Measurements from ENCODE around the gene RGS12. TPM values are rescaled to one million over a fixed set of nuclear protein-coding genes. Genes with fewer than 3 reads are reported as not detected.

The RGS12 gene
- total and polyA plus RNA-seq, 2 of the 8 experiments (the other 6 are each of a cell fraction or from before 2014, with no cell fraction given) = 6.0 to 16.4 TPM

DNA sequence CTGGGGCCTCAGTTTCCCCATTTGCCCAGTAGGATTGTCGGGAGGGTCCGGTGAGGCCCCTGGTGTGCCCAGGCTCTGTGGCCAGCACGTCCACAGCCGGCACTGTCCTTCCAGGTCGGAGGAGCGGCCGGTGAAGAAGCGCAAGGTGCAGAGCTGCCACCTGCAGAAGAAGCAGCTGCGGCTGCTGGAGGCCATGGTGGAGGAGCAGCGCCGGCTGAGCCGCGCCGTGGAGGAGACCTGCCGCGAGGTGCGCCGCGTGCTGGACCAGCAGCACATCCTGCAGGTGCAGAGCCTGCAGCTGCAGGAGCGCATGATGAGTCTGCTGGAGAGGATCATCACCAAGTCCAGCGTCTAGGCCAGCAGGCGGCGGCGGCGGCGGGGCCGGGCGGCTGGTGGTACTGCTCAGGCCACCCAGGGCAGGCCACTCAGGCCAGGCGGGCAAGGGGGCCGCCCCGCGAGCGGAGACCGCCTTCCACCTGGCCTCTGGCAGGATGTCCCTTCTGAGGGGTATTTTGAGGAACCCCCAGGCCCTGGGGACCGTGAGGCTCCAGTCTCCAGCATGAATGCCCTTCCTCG lies 37.1 kb upstream of the RGS12 start:
- ChIA-PET POLR2A (ENCODE audit: partially characterized antibody) (no interaction called here), CTCF (ENCODE audit: partially characterized antibody) (interaction anchor here (0.9 to 2.6 kb wide), 3 partner anchors 15 to 225 kb away, joined by 3 to 11 read pairs (median 3); no protein-coding TSS in a partner anchor)
- Histone ChIP-seq H2BK120ac (replicated peaks; ENCODE audit: low read depth, low read length) (no peak overlapping the region), H3K79me1 (ENCODE audit: low read depth, low read length) (no peaks in the 10 kb centered on the region), H4K20me1 (replicated peaks in 1 of 2; ENCODE audit: control insufficient read depth in 1 of 2, insufficient read depth in 2 of 2, low read length in 2 of 2) (peaks cover 0 to 1% of the 10 kb centered on the region in 2 experiments), H3K79me2 (ENCODE audit: control insufficient read depth in 1 of 2, insufficient read depth in 2 of 2, low read length in 2 of 2) (no peaks in the 10 kb centered on the region), H3K14ac (ENCODE audit: insufficient read length) (no peak overlapping the region), H3K23me2 (ENCODE audit: low read depth, low read length) (no peaks in the 10 kb centered on the region), H2BK5ac (ENCODE audit: low read depth, low read length) (no peak overlapping the region), H3K18ac (ENCODE audit: extremely low read depth, low read length) (no peak overlapping the region), H3K9ac (replicated peaks in 1 of 4; ENCODE audit: extremely low read depth in 1 of 4, low read depth in 3 of 4, low read length in 3 of 4) (no peak overlapping the region), H3K27ac (ENCODE audit: low read depth, low read length) (no peak overlapping the region), H3K4ac (replicated peaks; ENCODE audit: insufficient read length, low read depth, low read length) (no peak overlapping the region), H2BK20ac (ENCODE audit: low read length) (no peak overlapping the region), H3K9me3 (ENCODE audit: insufficient read depth in 2 of 2, low read depth in 1 of 2, low read length in 1 of 2) (no peaks in the 10 kb centered on the region), H4K5ac (ENCODE audit: insufficient read length, low read depth, low read length) (no peak overlapping the region), H3K4me3 (ENCODE audit: extremely low read depth in 1 of 4, insufficient read depth in 2 of 4, low read depth in 3 of 4, low read length in 4 of 4) (no peak overlapping the region), H2BK12ac (ENCODE audit: low read depth, low read length) (no peak overlapping the region), H4K91ac (replicated peaks; ENCODE audit: insufficient read length, low read length) (no peak overlapping the region), H2AK5ac (ENCODE audit: low read depth, low read length) (no peak overlapping the region), H3K56ac (replicated peaks; ENCODE audit: insufficient read length, low read depth, low read length) (no peak overlapping the region), H3K4me2 (ENCODE audit: insufficient read depth in 1 of 2, low read depth in 2 of 2, low read length in 2 of 2) (no peak overlapping the region), H3K27me3 (replicated peaks in 1 of 4; ENCODE audit: control insufficient read depth in 3 of 4, extremely low read depth in 1 of 4, insufficient read depth in 3 of 4, low read length in 3 of 4) (no peaks in the 10 kb centered on the region), H4K8ac (ENCODE audit: extremely low read depth, insufficient read depth, low read length) (no peak overlapping the region), H3K23ac (ENCODE audit: insufficient read length) (no peak overlapping the region), H2BK15ac (ENCODE audit: low read length) (no peak overlapping the region), H3K4me1 (replicated peaks in 1 of 4; ENCODE audit: control insufficient read depth in 3 of 4, insufficient read depth in 4 of 4, low read length in 3 of 4) (peaks cover 0 to 7% (median 0%) of the 10 kb centered on the region in 4 experiments; a peak in 2 of 7 replicates), H3K36me3 (ENCODE audit: control insufficient read depth in 2 of 4, insufficient read depth in 4 of 4, low read length in 3 of 4) (no peaks in the 10 kb centered on the region), H2AFZ (ENCODE audit: low read length) (no peak overlapping the region)
- DNase-seq (ENCODE audit: low read depth in 1 of 2, low spot score in 2 of 2) (peak in 1 of 2 experiments; percentile 22), FAIRE-seq (no peak)
- 89% methylated on average over 28 of the region's 36 CpGs; no CpG with 5 or more reads in 1 of the 2 experiments for WGBS, 2 experiments (ENCODE audit: extremely low coverage in 1 of 2, insufficient coverage in 1 of 2, insufficient read length in 1 of 2, insufficient replicate concordance in 2 of 2, low coverage in 1 of 2, low lambda C conversion rate in 2 of 2, missing lambda C conversion rate in 1 of 2)
- no peak for TF ChIP-seq RAD21 (IDR thresholded peaks at IDR 0.05 in 1 of 2, conservative IDR thresholded peaks at IDR 0.05 in 1 of 2; ENCODE audit: low read depth in 2 of 2, low read length in 2 of 2)
- TF ChIP-seq HDAC2 (IDR thresholded peaks at IDR 0.05; ENCODE audit: borderline replicate concordance in 1 of 2, low read depth in 2 of 2, low read length in 2 of 2) = no peak
- no peak for TF ChIP-seq CHD2 (IDR thresholded peaks at IDR 0.05; ENCODE audit: low read length)
- no peak for TF ChIP-seq SP4 (IDR thresholded peaks at IDR 0.05; ENCODE audit: low read length)
- no peak for TF ChIP-seq SRF (IDR thresholded peaks at IDR 0.05; ENCODE audit: low read depth, low read length)
- TF ChIP-seq, protein P1, sequence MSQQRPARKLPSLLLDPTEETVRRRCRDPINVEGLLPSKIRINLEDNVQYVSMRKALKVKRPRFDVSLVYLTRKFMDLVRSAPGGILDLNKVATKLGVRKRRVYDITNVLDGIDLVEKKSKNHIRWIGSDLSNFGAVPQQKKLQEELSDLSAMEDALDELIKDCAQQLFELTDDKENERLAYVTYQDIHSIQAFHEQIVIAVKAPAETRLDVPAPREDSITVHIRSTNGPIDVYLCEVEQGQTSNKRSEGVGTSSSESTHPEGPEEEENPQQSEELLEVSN (IDR thresholded peaks at IDR 0.05) = no peak
- TF ChIP-seq SIRT6 (IDR thresholded peaks at IDR 0.05; ENCODE audit: low read length) = no peak
- no peak for TF ChIP-seq SUZ12 (IDR thresholded peaks at IDR 0.05; ENCODE audit: low read length)
- no peak for TF ChIP-seq RFX5 (IDR thresholded peaks at IDR 0.05; ENCODE audit: borderline replicate concordance, low read depth, low read length)

Data from H1 (cell line).